Astrocyte (in vitro differentiated cells and primary cell): ENCODE results near the gene DENND1B.

Experiments used
- EZH2 ChIP-seq: IDR thresholded peaks from 2 replicates; pipeline ENCODE4 v1.6.1; 2012; ENCODE audit warnings: mild to moderate bottlenecking, low read length, inconsistent platforms; ENCODE audit not compliant: insufficient read depth
- TF ChIP-seq, protein P1 (sequence below): IDR thresholded peaks from 2 replicates; pipeline ENCODE4 v1.5.1; 2011; ENCODE audit warnings: low read depth, mild to moderate bottlenecking, inconsistent platforms, low read length, moderate library complexity; ENCODE audit not compliant: insufficient read depth

DNA sequence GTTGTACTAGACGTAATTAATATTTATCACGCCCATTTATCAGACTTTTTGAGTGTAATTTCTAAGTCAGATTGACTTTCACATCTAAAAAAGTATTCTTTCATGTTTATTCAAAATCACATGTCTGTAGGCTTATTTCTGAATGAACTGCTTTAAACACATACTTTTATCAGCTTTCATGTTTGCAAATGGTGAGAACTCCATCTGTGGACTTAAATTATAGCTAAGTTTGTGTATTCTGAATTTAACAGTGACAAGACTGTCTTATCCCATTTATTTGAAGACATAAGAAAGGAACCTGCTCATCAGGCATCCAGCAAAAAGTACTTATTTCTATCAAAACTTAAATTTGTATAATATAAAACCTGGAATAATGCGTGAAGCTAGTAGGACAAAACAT is 69.3 kb downstream of the DENND1B start:
- TF ChIP-seq, protein P1, sequence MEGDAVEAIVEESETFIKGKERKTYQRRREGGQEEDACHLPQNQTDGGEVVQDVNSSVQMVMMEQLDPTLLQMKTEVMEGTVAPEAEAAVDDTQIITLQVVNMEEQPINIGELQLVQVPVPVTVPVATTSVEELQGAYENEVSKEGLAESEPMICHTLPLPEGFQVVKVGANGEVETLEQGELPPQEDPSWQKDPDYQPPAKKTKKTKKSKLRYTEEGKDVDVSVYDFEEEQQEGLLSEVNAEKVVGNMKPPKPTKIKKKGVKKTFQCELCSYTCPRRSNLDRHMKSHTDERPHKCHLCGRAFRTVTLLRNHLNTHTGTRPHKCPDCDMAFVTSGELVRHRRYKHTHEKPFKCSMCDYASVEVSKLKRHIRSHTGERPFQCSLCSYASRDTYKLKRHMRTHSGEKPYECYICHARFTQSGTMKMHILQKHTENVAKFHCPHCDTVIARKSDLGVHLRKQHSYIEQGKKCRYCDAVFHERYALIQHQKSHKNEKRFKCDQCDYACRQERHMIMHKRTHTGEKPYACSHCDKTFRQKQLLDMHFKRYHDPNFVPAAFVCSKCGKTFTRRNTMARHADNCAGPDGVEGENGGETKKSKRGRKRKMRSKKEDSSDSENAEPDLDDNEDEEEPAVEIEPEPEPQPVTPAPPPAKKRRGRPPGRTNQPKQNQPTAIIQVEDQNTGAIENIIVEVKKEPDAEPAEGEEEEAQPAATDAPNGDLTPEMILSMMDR = no peak
- TF ChIP-seq EZH2 = no peak
